Muscle layer of colon (tissue), 2 donors: ENCODE data around the gene HIPK2.

Experiments
- H3K27ac ChIP-seq: one replicate; pipeline ENCODE4 v1.7.0; 2013; ENCODE audit warnings: low read depth, mild to moderate bottlenecking, low read length, moderate library complexity
- H3K27me3 ChIP-seq, 2 donors: one replicate each; pipeline ENCODE4 v1.7.0; 2013; ENCODE audit warnings: low read length in 2 of 2, mild to moderate bottlenecking in 2 of 2; ENCODE audit not compliant: insufficient read depth in 2 of 2, control insufficient read depth in 1 of 2
- H3K36me3 ChIP-seq: one replicate; pipeline ENCODE4 v1.7.0; 2013; ENCODE audit warnings: mild to moderate bottlenecking, low read length; ENCODE audit not compliant: insufficient read depth
- H3K4me1 ChIP-seq: one replicate; pipeline ENCODE4 v1.7.0; 2013; ENCODE audit warnings: mild to moderate bottlenecking, low read length; ENCODE audit not compliant: insufficient read depth
- H3K4me3 ChIP-seq, 2 donors: one replicate each; pipeline ENCODE4 v1.7.0; 2013; ENCODE audit warnings: low read length in 2 of 2, low read depth in 1 of 2, mild to moderate bottlenecking in 1 of 2, moderate library complexity in 1 of 2
- H3K9ac ChIP-seq: one replicate; pipeline ENCODE4 v1.7.0; 2013; ENCODE audit warnings: low read length
- H3K9me3 ChIP-seq: one replicate; pipeline ENCODE4 v1.7.0; 2013; ENCODE audit warnings: mild to moderate bottlenecking, low read length
- donor health status: abdominal sarcoma.
- donor health status: Adenocarcinoma of cecum.

HIPK2 gene

GRCh38 chr7:139706837-139707236 is 71.0 kb downstream of the HIPK2 start:
- Histone ChIP-seq H3K4me3 (no peak overlapping the region), H3K27ac (no peak overlapping the region), H3K9me3 (no peaks in the 10 kb centered on the region), H3K27me3 (no peaks in the 10 kb centered on the region), H3K9ac (no peak overlapping the region), H3K4me1 (peaks cover 22% of the 10 kb centered on the region), H3K36me3 (no peaks in the 10 kb centered on the region)

DNA sequence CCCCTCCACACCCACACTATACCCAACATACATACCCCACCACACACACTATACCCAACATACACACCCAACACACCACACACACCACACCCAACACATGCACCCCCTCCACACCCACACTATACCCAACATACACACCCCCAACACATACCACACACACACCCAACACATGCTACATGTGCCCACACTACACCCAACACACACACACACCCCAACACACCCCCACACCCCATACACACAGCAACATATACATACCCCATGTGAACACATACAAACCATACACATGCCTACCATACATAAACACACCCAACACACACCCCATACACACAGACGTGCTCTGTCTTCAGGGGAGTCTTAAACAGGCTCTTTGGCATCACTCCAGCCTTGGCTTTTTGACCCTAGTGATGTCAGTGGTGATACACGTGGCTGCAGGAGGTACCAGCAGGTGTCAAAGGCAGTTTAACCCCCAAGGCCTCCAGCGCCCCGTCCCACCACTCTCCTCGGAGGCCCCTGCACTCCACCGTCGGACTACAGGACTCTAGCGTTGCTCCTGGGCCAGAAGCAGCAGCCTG is 73.4 kb downstream of the HIPK2 start:
- no peaks in the 10 kb centered on the region for H3K36me3 ChIP-seq
- H3K9me3 ChIP-seq: no peaks in the 10 kb centered on the region
- no peaks in the 10 kb centered on the region for H3K27me3 ChIP-seq
- no peak overlapping the region for H3K27ac ChIP-seq
- H3K4me3 ChIP-seq: no peak overlapping the region
- no peak overlapping the region for H3K9ac ChIP-seq
- peaks cover 18% of the 10 kb centered on the region for H3K4me1 ChIP-seq

GRCh38 chr7:139703487-139704307 is 74.1 kb downstream of the HIPK2 start:
- no peaks in the 10 kb centered on the region for H3K27me3 ChIP-seq
- H3K9me3 ChIP-seq: no peaks in the 10 kb centered on the region
- H3K36me3 ChIP-seq: no peaks in the 10 kb centered on the region
- no peak overlapping the region for H3K27ac ChIP-seq
- no peak overlapping the region for H3K4me3 ChIP-seq
- peaks cover 16% of the 10 kb centered on the region for H3K4me1 ChIP-seq
- H3K9ac ChIP-seq: no peak overlapping the region

DNA sequence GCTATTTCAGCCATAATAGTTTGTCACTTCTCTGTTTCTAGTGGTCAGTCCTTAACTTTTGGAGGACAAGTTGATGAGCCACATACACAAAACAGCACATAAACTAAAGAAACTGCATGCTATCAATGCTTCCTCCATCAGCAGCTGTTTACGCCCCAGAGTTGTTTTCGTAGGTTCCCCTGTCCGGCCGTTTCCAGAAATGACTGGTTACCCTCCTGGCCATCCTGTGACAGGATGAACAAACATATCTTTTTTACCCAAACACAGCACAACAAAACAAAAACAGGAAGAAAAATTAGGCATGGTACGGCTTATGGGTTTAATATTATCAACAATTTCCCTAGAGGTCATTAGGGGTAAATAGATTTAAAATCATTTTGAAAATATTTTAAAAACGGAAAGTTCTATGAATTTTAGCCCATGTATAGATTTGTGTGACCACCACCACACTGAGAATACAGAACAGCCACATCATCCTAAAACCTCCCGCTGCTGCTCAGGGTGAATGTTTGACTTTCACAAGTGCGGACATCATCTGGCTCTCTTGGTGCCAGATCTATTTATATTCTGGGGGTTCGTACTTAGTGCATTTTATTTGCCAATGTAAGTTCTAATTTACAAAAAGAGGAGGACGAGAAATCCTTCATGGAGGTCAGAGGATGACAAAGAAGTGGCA is 74.8 kb downstream of the HIPK2 start:
- no peaks in the 10 kb centered on the region for H3K9me3 ChIP-seq
- no peaks in the 10 kb centered on the region for H3K36me3 ChIP-seq
- no peak overlapping the region for H3K4me3 ChIP-seq
- no peak overlapping the region for H3K27ac ChIP-seq
- H3K27me3 ChIP-seq: no peaks in the 10 kb centered on the region
- peaks cover 16% of the 10 kb centered on the region for H3K4me1 ChIP-seq
- H3K9ac ChIP-seq: no peak overlapping the region

DNA sequence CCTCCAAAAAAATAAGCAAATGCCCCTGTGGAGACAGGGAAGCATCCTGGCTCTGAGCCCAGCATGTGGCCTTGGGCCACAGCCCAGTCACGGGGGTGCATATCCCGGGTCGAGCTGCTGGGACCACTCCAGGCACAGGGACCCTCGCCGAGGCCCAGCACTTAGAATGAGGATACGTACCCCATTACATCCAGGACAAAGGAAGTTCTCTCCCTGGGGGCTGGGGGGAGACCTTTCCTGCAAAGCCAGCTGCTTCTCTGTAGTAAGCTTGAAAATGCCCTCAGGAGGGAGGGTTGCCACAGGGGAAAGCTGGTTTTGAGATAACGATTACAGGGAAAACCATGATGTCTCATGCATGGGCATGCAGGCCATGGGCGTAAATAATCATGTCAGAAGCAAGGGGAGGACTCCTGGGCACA is 75.5 kb downstream of the HIPK2 start:
- Histone ChIP-seq H3K4me1 (peaks cover 16% of the 10 kb centered on the region), H3K9me3 (no peaks in the 10 kb centered on the region), H3K9ac (no peak overlapping the region), H3K27me3 (no peaks in the 10 kb centered on the region), H3K27ac (no peak overlapping the region), H3K36me3 (no peaks in the 10 kb centered on the region), H3K4me3 (no peak overlapping the region)

GRCh38 chr7:139701908-139702307 is 75.9 kb downstream of the HIPK2 start:
- H3K4me3 ChIP-seq: no peak overlapping the region
- peaks cover 16% of the 10 kb centered on the region for H3K4me1 ChIP-seq
- no peaks in the 10 kb centered on the region for H3K27me3 ChIP-seq
- no peaks in the 10 kb centered on the region for H3K36me3 ChIP-seq
- no peak overlapping the region for H3K9ac ChIP-seq
- no peaks in the 10 kb centered on the region for H3K9me3 ChIP-seq
- H3K27ac ChIP-seq: no peak overlapping the region

- Histone ChIP-seq H3K4me1 (peaks cover 16% of the 10 kb centered on the region), H3K9ac (no peak overlapping the region), H3K27me3 (no peaks in the 10 kb centered on the region), H3K27ac (no peak overlapping the region), H3K4me3 (no peak overlapping the region), H3K9me3 (no peaks in the 10 kb centered on the region), H3K36me3 (no peaks in the 10 kb centered on the region)
These were observed 77.1 kb downstream of the HIPK2 start for GRCh38 chr7:139700505-139701235.

DNA sequence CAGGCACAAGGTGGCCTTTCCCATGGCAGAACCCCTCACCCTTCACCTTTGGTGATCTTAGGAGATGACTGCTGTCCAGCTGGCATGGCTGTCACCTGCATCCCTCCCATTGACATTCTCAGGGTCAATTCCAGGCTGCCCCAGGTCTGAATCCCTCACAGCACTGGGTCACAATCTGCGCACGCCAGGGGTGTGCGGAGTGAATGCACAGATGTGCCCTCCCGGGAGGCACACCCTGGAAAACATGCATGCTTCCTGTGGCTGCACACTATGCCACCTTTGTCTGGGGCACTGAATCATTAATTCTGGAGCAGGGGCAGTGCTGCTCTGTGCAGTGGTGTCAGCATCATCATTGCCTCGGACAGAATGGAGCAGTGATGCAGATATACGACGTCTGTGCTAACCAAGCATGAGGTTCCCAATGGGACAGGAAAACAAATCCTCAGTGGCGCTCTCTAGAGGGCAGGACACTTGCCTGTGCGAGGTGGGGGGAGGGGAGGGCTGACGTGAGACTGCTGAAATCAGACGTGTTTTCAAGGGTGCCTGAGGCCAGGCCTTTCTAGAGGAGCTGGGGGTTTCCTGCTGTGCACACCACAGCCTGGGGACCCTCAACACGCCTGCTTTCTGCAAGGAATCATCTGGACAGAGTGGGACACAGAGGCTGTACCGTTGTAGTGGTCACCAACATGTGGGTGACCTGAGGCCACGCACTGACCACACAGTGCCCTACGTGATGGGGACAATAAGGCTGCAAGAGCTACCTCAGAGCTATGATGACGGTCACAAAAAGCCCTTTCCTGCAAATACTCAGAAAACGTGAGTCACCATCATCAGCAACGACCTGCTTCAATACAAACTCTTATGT is 77.9 kb downstream of the HIPK2 start:
- Histone ChIP-seq H3K4me1 (peaks cover 16% of the 10 kb centered on the region), H3K27me3 (no peaks in the 10 kb centered on the region), H3K4me3 (no peak overlapping the region), H3K9me3 (no peaks in the 10 kb centered on the region), H3K27ac (no peak overlapping the region), H3K36me3 (no peaks in the 10 kb centered on the region), H3K9ac (no peak overlapping the region)

GRCh38 chr7:139698844-139699243 is 79.0 kb downstream of the HIPK2 start:
- Histone ChIP-seq H3K9ac (no peak overlapping the region), H3K36me3 (no peaks in the 10 kb centered on the region), H3K27me3 (no peaks in the 10 kb centered on the region), H3K9me3 (no peaks in the 10 kb centered on the region), H3K4me3 (no peak overlapping the region), H3K4me1 (peaks cover 16% of the 10 kb centered on the region), H3K27ac (no peak overlapping the region)

DNA sequence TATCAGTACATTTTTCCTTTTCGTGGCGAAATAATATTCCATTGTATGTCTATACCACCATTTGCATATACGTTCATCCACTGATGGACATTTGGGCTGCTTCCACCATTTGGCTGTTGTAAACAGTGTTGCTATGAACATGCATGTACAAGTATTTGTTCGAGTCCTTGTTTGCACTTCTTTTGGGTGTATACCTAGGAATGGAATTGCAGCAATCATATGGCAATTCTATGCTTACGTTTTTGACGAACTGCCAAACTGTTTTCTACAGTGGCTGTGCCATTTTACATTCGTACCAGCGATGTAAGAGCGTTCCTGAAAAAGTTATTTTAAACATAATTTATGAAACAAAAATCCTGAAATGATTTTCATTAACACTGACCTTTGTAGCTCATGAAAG is 79.5 kb downstream of the HIPK2 start:
- no peak overlapping the region for H3K9ac ChIP-seq
- H3K36me3 ChIP-seq: no peaks in the 10 kb centered on the region
- H3K4me1 ChIP-seq: peaks cover 12% of the 10 kb centered on the region
- no peak overlapping the region for H3K4me3 ChIP-seq
- no peaks in the 10 kb centered on the region for H3K9me3 ChIP-seq
- H3K27me3 ChIP-seq: no peaks in the 10 kb centered on the region
- H3K27ac ChIP-seq: no peak overlapping the region
